GM18498 (cell line): ENCODE measurements around the gene TOM1L2.

ENCODE experiments used
- ATAC-seq: cut with Tn5 transposase; IDR thresholded peaks from one replicate; pipeline ENCODE4 v1.9.1; 2021; ENCODE audit warnings: mild to moderate bottlenecking, moderate library complexity; ENCODE audit not compliant: unreplicated experiment

TOM1L2 gene

GRCh38 chr17:17972126-17972951, at the start of gene TOM1L2, which contains the start of gene DRC3:
Gene TOM1L2, minus strand, starts transcription at chr17:17972400. Its CDS starts 87 bp downstream, at chr17:17972313.
Gene DRC3, plus strand, starts transcription at chr17:17972862. Its CDS starts 4,737 bp downstream, at chr17:17977599.
- ATAC-seq: peak; percentile 94

GRCh38 chr17:18021372-18021771, 49.2 kb upstream of the TOM1L2 start:
- ATAC-seq: no peak

GRCh38 chr17:18020971-18021370, 48.8 kb upstream of the TOM1L2 start:
- no peak for ATAC-seq

- no peak for ATAC-seq
Observed at GRCh38 chr17:18019838-18020154, 47.6 kb upstream of the TOM1L2 start.

GRCh38 chr17:18018411-18018921, 46.3 kb upstream of the TOM1L2 start:
- no peak for ATAC-seq

GRCh38 chr17:18017958-18018357, 45.8 kb upstream of the TOM1L2 start:
- no peak for ATAC-seq

- ATAC-seq: no peak
Observed at GRCh38 chr17:18016426-18016825, 44.2 kb upstream of the TOM1L2 start.

- ATAC-seq: no peak
Observed at GRCh38 chr17:18015593-18015992, 43.4 kb upstream of the TOM1L2 start.

GRCh38 chr17:18014006-18014405, 41.8 kb upstream of the TOM1L2 start:
- ATAC-seq: no peak

GRCh38 chr17:18011286-18011685, 39.1 kb upstream of the TOM1L2 start:
- no peak for ATAC-seq

GRCh38 chr17:18009609-18010420, 37.6 kb upstream of the TOM1L2 start:
- ATAC-seq: no peak

GRCh38 chr17:18008496-18009268, 36.5 kb upstream of the TOM1L2 start:
- no peak for ATAC-seq

- ATAC-seq: no peak
Observed at GRCh38 chr17:18006495-18007239, 34.5 kb upstream of the TOM1L2 start.

GRCh38 chr17:18005496-18005895, 33.3 kb upstream of the TOM1L2 start:
- no peak for ATAC-seq

- no peak for ATAC-seq
Observed at GRCh38 chr17:18004884-18005305, 32.7 kb upstream of the TOM1L2 start.

GRCh38 chr17:18004345-18004744, 32.1 kb upstream of the TOM1L2 start:
- ATAC-seq: no peak

- no peak for ATAC-seq
Observed at GRCh38 chr17:18002171-18002570, 30.0 kb upstream of the TOM1L2 start.

- no peak for ATAC-seq
Observed at GRCh38 chr17:18000030-18000408, 27.8 kb upstream of the TOM1L2 start.

- ATAC-seq: no peak
Observed at GRCh38 chr17:17999364-18000029, 27.3 kb upstream of the TOM1L2 start.

GRCh38 chr17:17998934-17999333, 26.7 kb upstream of the TOM1L2 start:
- ATAC-seq: no peak
